ENCODE data around the gene NCL. TPM values are rescaled to one million over a fixed set of nuclear protein-coding genes. Genes with fewer than 3 reads are reported as not detected.
"Not testable (repeated sequence)": the region's sequence is repeated elsewhere in the genome, so short reads cannot be mapped to it uniquely, and the experiment has no call there.

The NCL gene
- total RNA-seq, 1 donor from 2014 or later: 709 TPM

GRCh38 chr2:231449503-231450054 lies 14.7 kb downstream of the NCL start:
- Mint-ChIP-seq H3K36me3 (peaks cover 10% of the 10 kb centered on the region), H3K27me3 (no peaks in the 10 kb centered on the region), H3K4me3 (no peak overlapping the region), H3K4me1 (ENCODE audit: unreplicated experiment) (peaks cover 13% of the 10 kb centered on the region), H3K9me3 (no peaks in the 10 kb centered on the region), H3K27ac (no peak overlapping the region)
- TF ChIP-seq CTCF (conservative IDR thresholded peaks at IDR 0.05): no peak
- DNase-seq (ENCODE audit: extremely low spot score, unreplicated experiment): no peak

GRCh38 chr2:231436957-231437356 lies 27.3 kb downstream of the NCL start:
- H3K9me3 Mint-ChIP-seq: no peaks in the 10 kb centered on the region
- H3K27ac Mint-ChIP-seq: no peak overlapping the region
- no peak for DNase-seq (ENCODE audit: extremely low spot score, unreplicated experiment)
- H3K36me3 Mint-ChIP-seq: no peaks in the 10 kb centered on the region
- no peaks in the 10 kb centered on the region for H3K27me3 Mint-ChIP-seq
- no peak overlapping the region for H3K4me3 Mint-ChIP-seq
- no peak for TF ChIP-seq CTCF (conservative IDR thresholded peaks at IDR 0.05)
- no peaks in the 10 kb centered on the region for H3K4me1 Mint-ChIP-seq (ENCODE audit: unreplicated experiment)

GRCh38 chr2:231433990-231434389 lies 30.3 kb downstream of the NCL start:
- Mint-ChIP-seq H3K4me3 (no peak overlapping the region), H3K36me3 (no peaks in the 10 kb centered on the region), H3K27me3 (no peaks in the 10 kb centered on the region), H3K4me1 (ENCODE audit: unreplicated experiment) (no peaks in the 10 kb centered on the region), H3K9me3 (peaks cover 5% of the 10 kb centered on the region), H3K27ac (no peak overlapping the region)
- no peak for TF ChIP-seq CTCF (conservative IDR thresholded peaks at IDR 0.05)
- DNase-seq (ENCODE audit: extremely low spot score, unreplicated experiment): no peak

GRCh38 chr2:231431606-231432005 lies 32.7 kb downstream of the NCL start:
- no peaks in the 10 kb centered on the region for H3K4me1 Mint-ChIP-seq (ENCODE audit: unreplicated experiment)
- no peaks in the 10 kb centered on the region for H3K27me3 Mint-ChIP-seq
- DNase-seq (ENCODE audit: extremely low spot score, unreplicated experiment): no peak
- H3K4me3 Mint-ChIP-seq: no peak overlapping the region
- no peaks in the 10 kb centered on the region for H3K36me3 Mint-ChIP-seq
- H3K9me3 Mint-ChIP-seq: peaks cover 5% of the 10 kb centered on the region
- no peak overlapping the region for H3K27ac Mint-ChIP-seq
- no peak for TF ChIP-seq CTCF (conservative IDR thresholded peaks at IDR 0.05)

- H3K27me3 Mint-ChIP-seq; DNase-seq (ENCODE audit: extremely low spot score, unreplicated experiment); H3K9me3 Mint-ChIP-seq; H3K4me1 Mint-ChIP-seq (ENCODE audit: unreplicated experiment); H3K27ac Mint-ChIP-seq; H3K4me3 Mint-ChIP-seq; H3K36me3 Mint-ChIP-seq: not testable (repeated sequence)
Observed at GRCh38 chr2:231430437-231430836, 33.8 kb downstream of the NCL start.

- no peaks in the 10 kb centered on the region for H3K4me1 Mint-ChIP-seq (ENCODE audit: unreplicated experiment)
- no peaks in the 10 kb centered on the region for H3K36me3 Mint-ChIP-seq
- no peaks in the 10 kb centered on the region for H3K27me3 Mint-ChIP-seq
- no peak for TF ChIP-seq CTCF (conservative IDR thresholded peaks at IDR 0.05)
- no peak overlapping the region for H3K4me3 Mint-ChIP-seq
- H3K27ac Mint-ChIP-seq: no peak overlapping the region
- H3K9me3 Mint-ChIP-seq: peaks cover 5% of the 10 kb centered on the region
- DNase-seq (ENCODE audit: extremely low spot score, unreplicated experiment): no peak
Observed at GRCh38 chr2:231429901-231430300, 34.4 kb downstream of the NCL start.

Data from type B pancreatic cell (in vitro differentiated cells).